ENCODE data around the gene THNSL1. TPM values are rescaled to one million over a fixed set of nuclear protein-coding genes. Genes with fewer than 3 reads are reported as not detected.

The THNSL1 gene
- total RNA-seq, 1 experiment from 2014 or later: 4.2 TPM

DNA sequence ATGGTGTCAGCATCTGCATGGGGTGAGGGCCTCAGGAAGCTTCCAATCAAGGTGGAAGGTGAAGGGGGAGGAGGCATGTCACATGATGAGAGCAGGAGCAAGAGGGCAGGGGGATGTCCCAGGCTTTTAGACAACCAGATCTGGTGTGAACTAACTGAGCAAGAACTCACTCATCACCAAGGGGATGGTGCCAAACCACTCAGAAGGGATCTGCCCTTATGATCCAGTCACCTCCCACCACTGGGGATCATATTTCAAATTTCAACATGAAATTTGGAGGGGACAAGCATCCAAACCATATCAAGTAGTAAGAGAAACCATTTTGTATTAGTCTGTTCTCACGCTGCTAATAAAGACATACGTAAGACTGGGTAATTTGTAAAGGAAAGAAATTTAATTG lies 33.6 kb downstream of the THNSL1 start:
- Histone ChIP-seq H3K4me2 (ENCODE audit: insufficient read depth, insufficient read length, low read length) (no peak overlapping the region), H4K20me1 (ENCODE audit: control insufficient read depth, insufficient read depth, insufficient read length) (no peaks in the 10 kb centered on the region), H3K14ac (ENCODE audit: insufficient read depth, low read length) (no peak overlapping the region), H3K27me3 (ENCODE audit: insufficient read depth, low read length) (no peaks in the 10 kb centered on the region), H3T11ph (ENCODE audit: low read length) (no peak overlapping the region), H2BK15ac (ENCODE audit: low read depth, low read length) (no peak overlapping the region), H4K91ac (ENCODE audit: insufficient read length, low read depth, low read length) (no peak overlapping the region), H3K23ac (ENCODE audit: insufficient read length, low read depth, low read length) (no peak overlapping the region), H3K4ac (ENCODE audit: low read depth, low read length) (no peak overlapping the region), H3K79me2 (ENCODE audit: insufficient read depth, low read length) (no peaks in the 10 kb centered on the region), H3K27ac (ENCODE audit: insufficient read length, low read depth, low read length) (no peak overlapping the region), H2AK5ac (ENCODE audit: insufficient read length, low read length) (no peak overlapping the region), H4K8ac (replicated peaks; ENCODE audit: insufficient read length, low read depth, low read length) (no peak overlapping the region), H3K23me2 (ENCODE audit: insufficient read length, low read depth, low read length, poor library complexity, severe bottlenecking) (no peaks in the 10 kb centered on the region), H3K4me1 (ENCODE audit: insufficient read depth, low read length) (no peaks in the 10 kb centered on the region), H3K18ac (ENCODE audit: insufficient read length, low read depth, low read length) (no peak overlapping the region), H3K56ac (ENCODE audit: insufficient read length, low read depth, low read length) (no peak overlapping the region), H2BK120ac (ENCODE audit: low read depth, low read length, poor library complexity, severe bottlenecking) (no peak overlapping the region), H2BK5ac (ENCODE audit: insufficient read length, low read length) (no peak overlapping the region), H2BK20ac (ENCODE audit: low read depth, low read length, poor library complexity, severe bottlenecking) (no peak overlapping the region), H3K79me1 (ENCODE audit: insufficient read depth, low read depth, low read length, poor library complexity, severe bottlenecking) (no peaks in the 10 kb centered on the region), H4K5ac (ENCODE audit: insufficient read length, low read depth, low read length) (no peak overlapping the region), H2AFZ (ENCODE audit: low read length) (no peak overlapping the region), H2BK12ac (ENCODE audit: insufficient read length, low read depth, low read length) (no peak overlapping the region), H3K9me3 (ENCODE audit: control insufficient read depth, low read depth, low read length) (no peaks in the 10 kb centered on the region), H3K9ac (ENCODE audit: extremely low read depth, insufficient read length, low read length) (no peak overlapping the region)
- Mint-ChIP-seq H3K27ac (no peak overlapping the region), H3K4me3 (no peak overlapping the region), H3K36me3 (ENCODE audit: insufficient read depth in 1 of 3, low read depth in 3 of 3) (peaks cover 0 to 2% (median 0%) of the 10 kb centered on the region in 3 experiments; a peak in 1 of 7 replicates), H3K4me1 (peaks cover 1% of the 10 kb centered on the region in 2 experiments; a peak in 3 of 4 replicates), H3K27me3 (ENCODE audit: low read depth) (peaks cover 2% of the 10 kb centered on the region), H3K9me3 (peaks cover 0 to 2% of the 10 kb centered on the region in 2 experiments; a peak in 2 of 5 replicates)
- TF ChIP-seq, protein P1, sequence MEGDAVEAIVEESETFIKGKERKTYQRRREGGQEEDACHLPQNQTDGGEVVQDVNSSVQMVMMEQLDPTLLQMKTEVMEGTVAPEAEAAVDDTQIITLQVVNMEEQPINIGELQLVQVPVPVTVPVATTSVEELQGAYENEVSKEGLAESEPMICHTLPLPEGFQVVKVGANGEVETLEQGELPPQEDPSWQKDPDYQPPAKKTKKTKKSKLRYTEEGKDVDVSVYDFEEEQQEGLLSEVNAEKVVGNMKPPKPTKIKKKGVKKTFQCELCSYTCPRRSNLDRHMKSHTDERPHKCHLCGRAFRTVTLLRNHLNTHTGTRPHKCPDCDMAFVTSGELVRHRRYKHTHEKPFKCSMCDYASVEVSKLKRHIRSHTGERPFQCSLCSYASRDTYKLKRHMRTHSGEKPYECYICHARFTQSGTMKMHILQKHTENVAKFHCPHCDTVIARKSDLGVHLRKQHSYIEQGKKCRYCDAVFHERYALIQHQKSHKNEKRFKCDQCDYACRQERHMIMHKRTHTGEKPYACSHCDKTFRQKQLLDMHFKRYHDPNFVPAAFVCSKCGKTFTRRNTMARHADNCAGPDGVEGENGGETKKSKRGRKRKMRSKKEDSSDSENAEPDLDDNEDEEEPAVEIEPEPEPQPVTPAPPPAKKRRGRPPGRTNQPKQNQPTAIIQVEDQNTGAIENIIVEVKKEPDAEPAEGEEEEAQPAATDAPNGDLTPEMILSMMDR (conservative IDR thresholded peaks at IDR 0.05): no peak
- WGBS (ENCODE audit: extremely low coverage, insufficient read length, low lambda C conversion rate): no CpG with 5 or more reads among the region's 2 CpGs
- DNase-seq: no peak

Data from H9 (cell line).